NB4 (cell line): ENCODE data around the gene ING4.

Experiments used
- CTCF ChIP-seq: IDR thresholded peaks from one replicate; pipeline ENCODE4 v1.5.1; 2012; ENCODE audit warnings: low read depth, low read length
- POLR2A ChIP-seq: IDR thresholded peaks from 2 replicates; pipeline ENCODE4 v1.6.1; 2011; ENCODE audit warnings: mild to moderate bottlenecking; ENCODE audit not compliant: insufficient read length; ENCODE audit errors: extremely low read depth

DNA sequence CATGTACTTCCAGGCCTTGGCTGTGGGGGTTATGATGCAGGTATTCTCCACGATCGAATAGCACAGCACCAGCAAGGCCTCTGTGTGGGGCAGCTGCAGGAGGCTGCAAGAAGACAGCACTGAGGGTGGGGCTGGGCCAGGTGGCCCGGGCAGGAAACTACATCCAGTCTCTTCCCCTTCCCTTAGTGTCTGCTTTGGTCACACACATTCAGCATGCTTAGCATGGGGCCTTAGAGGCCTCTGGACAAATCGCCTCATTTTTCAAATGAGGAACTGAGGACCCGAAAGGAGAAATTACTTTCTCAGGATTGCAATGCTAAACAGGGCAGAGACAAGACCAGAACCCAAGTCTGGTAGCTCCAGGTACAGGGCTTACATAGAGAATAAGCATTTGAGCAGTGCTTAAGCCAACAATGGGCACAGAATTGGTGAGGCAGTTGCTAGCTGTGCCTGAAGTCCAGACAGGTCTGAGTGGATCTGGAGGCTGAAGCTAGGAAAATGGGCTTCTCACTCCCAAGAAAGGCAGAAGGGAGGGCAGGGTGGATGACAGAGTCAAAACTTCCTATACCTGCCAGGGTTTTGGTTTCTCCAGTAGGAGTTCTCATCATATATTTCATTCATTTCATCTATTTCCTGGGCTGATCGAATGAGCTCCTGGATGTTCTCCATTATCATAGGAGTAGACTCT, 19.2 kb downstream of the ING4 start:
- no peak for TF ChIP-seq CTCF
- no peak for TF ChIP-seq POLR2A
